Activated CD4-positive, alpha-beta T cell treated with anti-CD3 and anti-CD28 coated beads, Interleukin-2, Interleukin-4, amounts not matched to agents 100 ng/mL and 50 ng/mL, durations not matched to agents 16 hours and 8 hours (primary cell): ENCODE results near the gene DEPDC1B.
"Not testable (repeated sequence)": the region's sequence is repeated elsewhere in the genome, so short reads cannot be mapped to it uniquely, and the experiment has no call there.

ENCODE experiments used
- DNase-seq: peaks from one replicate; pipeline ENCODE4 v3.0.0-alpha.2; 2020; ENCODE audit warnings: low spot score

Gene DEPDC1B

DNA sequence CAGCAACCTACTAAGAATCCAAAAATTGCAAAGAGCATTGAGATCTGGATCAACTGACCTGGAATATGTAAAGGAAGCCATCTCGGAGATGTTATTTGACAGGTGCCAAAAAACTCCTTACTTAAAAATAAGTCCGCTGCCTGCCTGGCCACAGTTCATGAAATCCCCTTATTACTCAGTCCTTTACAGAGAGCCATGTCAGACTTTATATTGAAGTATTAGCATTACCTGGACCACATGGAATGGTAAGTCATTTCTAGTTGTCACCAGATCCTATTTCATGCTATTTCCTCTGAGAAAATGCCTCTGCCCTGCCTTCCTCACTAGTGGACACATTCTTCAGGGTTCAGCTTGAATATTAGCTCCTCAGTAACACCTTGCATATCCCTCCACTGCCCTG is 115.7 kb downstream of the DEPDC1B start:
- no peak for DNase-seq

- peak; percentile 15 for DNase-seq
These were observed 116.3 kb downstream of the DEPDC1B start for GRCh38 chr5:60583616-60584015.

- peak; percentile 22 for DNase-seq
These were observed 121.7 kb downstream of the DEPDC1B start for GRCh38 chr5:60578315-60578714.

DNA sequence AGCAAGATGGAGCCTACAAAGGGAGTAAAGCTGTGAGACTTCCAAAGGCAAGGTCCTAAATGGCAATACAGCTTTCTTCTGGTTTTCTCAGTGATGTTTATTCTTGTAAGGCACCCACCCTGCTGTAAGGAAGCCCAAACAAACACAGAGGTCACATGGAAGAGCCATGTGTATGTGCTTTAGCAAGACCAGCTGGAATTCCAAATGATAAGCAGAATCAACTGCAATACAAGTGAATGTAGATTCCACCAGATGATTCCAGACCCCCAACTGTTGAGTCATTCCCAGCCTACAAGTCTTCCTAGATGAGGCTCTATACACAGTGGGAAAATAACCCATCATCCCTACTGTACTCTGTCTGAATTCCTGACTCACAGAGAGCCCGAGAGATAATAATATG is 122.8 kb downstream of the DEPDC1B start:
- DNase-seq: no peak

DNA sequence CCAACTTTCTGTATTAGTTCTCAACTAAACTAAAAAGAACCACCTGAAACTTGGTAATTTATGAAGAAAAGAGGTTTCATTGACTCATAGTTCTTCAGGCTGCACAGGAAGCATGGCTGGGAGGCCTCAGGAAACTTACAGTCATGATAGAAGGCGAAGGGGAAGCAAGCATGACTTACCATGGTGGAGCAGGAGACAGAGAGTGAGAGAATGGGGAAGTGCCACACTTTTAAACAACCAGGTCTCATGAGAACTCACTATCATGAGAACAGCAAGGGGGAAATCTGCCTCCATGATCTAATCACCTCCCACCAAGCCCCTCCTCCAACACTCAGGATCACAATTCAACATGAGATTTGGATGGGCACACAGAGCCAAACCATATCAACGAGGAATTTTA is 123.5 kb downstream of the DEPDC1B start:
- no peak for DNase-seq

GRCh38 chr5:60568646-60569045 is 131.3 kb downstream of the DEPDC1B start:
- no peak for DNase-seq

GRCh38 chr5:60563696-60564324 is 136.2 kb downstream of the DEPDC1B start:
- DNase-seq: no peak

- not testable (repeated sequence) for DNase-seq
These were observed 146.7 kb downstream of the DEPDC1B start for GRCh38 chr5:60553291-60553690.

- DNase-seq: no peak
These were observed 148.1 kb downstream of the DEPDC1B start for GRCh38 chr5:60551829-60552228.

- DNase-seq: no peak
These were observed 148.7 kb downstream of the DEPDC1B start for GRCh38 chr5:60551250-60551649.

- DNase-seq: no peak
These were observed 149.7 kb downstream of the DEPDC1B start for GRCh38 chr5:60550311-60550710.

DNA sequence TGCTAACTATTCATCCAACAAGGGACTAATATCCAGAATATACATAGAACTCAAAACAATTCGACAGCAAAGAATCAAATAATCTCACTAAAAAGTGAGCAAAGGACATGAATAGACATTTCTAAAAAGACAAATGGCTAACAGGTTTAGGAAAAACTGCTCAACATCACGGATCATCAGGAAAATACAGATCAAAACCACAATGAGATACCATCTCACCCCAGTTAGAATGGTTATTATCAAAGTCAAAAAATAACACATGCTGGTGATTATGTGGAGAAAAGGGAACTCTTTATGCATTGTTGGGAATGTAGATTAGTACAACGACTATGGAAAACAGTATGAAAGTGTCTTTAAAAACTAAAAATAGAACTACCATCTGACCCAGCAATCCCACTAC is 150.1 kb downstream of the DEPDC1B start:
- no peak for DNase-seq
